Inflammatory macrophage treated with lipopolysaccharide for 1 hour (primary cell): Measurements from ENCODE around the gene SUGCT.

Experiments used
- DNase-seq, 2 donors: peaks; one replicate each; pipeline ENCODE4 v3.0.0-alpha.2; 2020 to 2022

Gene SUGCT

GRCh38 chr7:40541336-40541735 is 406.5 kb downstream of the SUGCT start:
- peak; percentile 63 to 67 for DNase-seq

- DNase-seq = no peak
Measured at GRCh38 chr7:40542982-40543741, 408.4 kb downstream of the SUGCT start.

- DNase-seq = peak in 1 of 2 donors; percentile 84
Measured at GRCh38 chr7:40544221-40544723, 409.5 kb downstream of the SUGCT start.

- no peak for DNase-seq
Measured at GRCh38 chr7:40544871-40545303, 410.1 kb downstream of the SUGCT start.

GRCh38 chr7:40545739-40546138 is 410.9 kb downstream of the SUGCT start:
- no peak for DNase-seq

GRCh38 chr7:40546616-40547501 is 412.1 kb downstream of the SUGCT start:
- DNase-seq = peak; percentile 56 to 94

- DNase-seq = no peak
Measured at GRCh38 chr7:40549372-40550039, 414.7 kb downstream of the SUGCT start.

GRCh38 chr7:40551685-40552576 is 417.1 kb downstream of the SUGCT start:
- peak; percentile 42 to 69 for DNase-seq

GRCh38 chr7:40560672-40561071 is 425.9 kb downstream of the SUGCT start:
- DNase-seq = no peak

GRCh38 chr7:40566879-40567278 is 432.1 kb downstream of the SUGCT start:
- no peak for DNase-seq

GRCh38 chr7:40569326-40569725 is 434.5 kb downstream of the SUGCT start:
- no peak for DNase-seq

GRCh38 chr7:40570223-40570622 is 435.4 kb downstream of the SUGCT start:
- DNase-seq = no peak

- DNase-seq = no peak
Measured at GRCh38 chr7:40571796-40572195, 437.0 kb downstream of the SUGCT start.

- DNase-seq = no peak
Measured at GRCh38 chr7:40572810-40573465, 438.1 kb downstream of the SUGCT start.

GRCh38 chr7:40579401-40579800 is 444.6 kb downstream of the SUGCT start:
- peak in 1 of 2 donors; percentile 34 for DNase-seq

GRCh38 chr7:40580776-40581175 is 446.0 kb downstream of the SUGCT start:
- no peak for DNase-seq

GRCh38 chr7:40582539-40582938 is 447.7 kb downstream of the SUGCT start:
- DNase-seq = peak in 1 of 2 donors; percentile 23

- DNase-seq = no peak
Measured at GRCh38 chr7:40583667-40584444, 449.1 kb downstream of the SUGCT start.

- no peak for DNase-seq
Measured at GRCh38 chr7:40584667-40585433, 450.0 kb downstream of the SUGCT start.

GRCh38 chr7:40586197-40586596 is 451.4 kb downstream of the SUGCT start:
- DNase-seq = peak; percentile 20 to 26
